SK-N-SH (cell line): ENCODE data around the gene TYW1.
"Not testable (repeated sequence)": the region's sequence is repeated elsewhere in the genome, so short reads cannot be mapped to it uniquely, and the experiment has no call there.

Experiments used
- FOSL2 ChIP-seq: IDR thresholded peaks from 2 replicates; pipeline ENCODE4 v1.4.0; 2012; ENCODE audit warnings: low read depth, mild to moderate bottlenecking, moderate library complexity, borderline replicate concordance
- FOXM1 ChIP-seq: IDR thresholded peaks from 2 replicates; pipeline ENCODE4 v1.4.0; 2012; ENCODE audit warnings: low read depth, mild to moderate bottlenecking
- GABPA ChIP-seq: IDR thresholded peaks from 2 replicates; pipeline ENCODE4 v1.4.0; 2012; ENCODE audit warnings: low read depth, mild to moderate bottlenecking
- RXRA ChIP-seq: IDR thresholded peaks from 2 replicates; pipeline ENCODE4 v1.4.0; 2012; ENCODE audit warnings: low read depth, mild to moderate bottlenecking, borderline replicate concordance
- TCF12 ChIP-seq: IDR thresholded peaks from 2 replicates; pipeline ENCODE4 v1.4.0; 2012
- TF ChIP-seq, protein P1 (sequence below): fragments of 200-600 bp; sonication (generic); IDR thresholded peaks from 2 replicates; pipeline ENCODE4 v1.6.1; 2017; ENCODE audit warnings: antibody characterized with exemption, mild to moderate bottlenecking, moderate library complexity

- TF ChIP-seq FOSL2, RXRA, TCF12, FOXM1, GABPA: not testable (repeated sequence)
- TF ChIP-seq, protein P1, sequence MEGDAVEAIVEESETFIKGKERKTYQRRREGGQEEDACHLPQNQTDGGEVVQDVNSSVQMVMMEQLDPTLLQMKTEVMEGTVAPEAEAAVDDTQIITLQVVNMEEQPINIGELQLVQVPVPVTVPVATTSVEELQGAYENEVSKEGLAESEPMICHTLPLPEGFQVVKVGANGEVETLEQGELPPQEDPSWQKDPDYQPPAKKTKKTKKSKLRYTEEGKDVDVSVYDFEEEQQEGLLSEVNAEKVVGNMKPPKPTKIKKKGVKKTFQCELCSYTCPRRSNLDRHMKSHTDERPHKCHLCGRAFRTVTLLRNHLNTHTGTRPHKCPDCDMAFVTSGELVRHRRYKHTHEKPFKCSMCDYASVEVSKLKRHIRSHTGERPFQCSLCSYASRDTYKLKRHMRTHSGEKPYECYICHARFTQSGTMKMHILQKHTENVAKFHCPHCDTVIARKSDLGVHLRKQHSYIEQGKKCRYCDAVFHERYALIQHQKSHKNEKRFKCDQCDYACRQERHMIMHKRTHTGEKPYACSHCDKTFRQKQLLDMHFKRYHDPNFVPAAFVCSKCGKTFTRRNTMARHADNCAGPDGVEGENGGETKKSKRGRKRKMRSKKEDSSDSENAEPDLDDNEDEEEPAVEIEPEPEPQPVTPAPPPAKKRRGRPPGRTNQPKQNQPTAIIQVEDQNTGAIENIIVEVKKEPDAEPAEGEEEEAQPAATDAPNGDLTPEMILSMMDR: not testable (repeated sequence)
These were observed 193.3 kb downstream of the TYW1 start for GRCh38 chr7:67189801-67190465.
